Left ventricle myocardium inferior (tissue), 1 donor: ENCODE results near the gene GBA2. TPM values are rescaled to one million over a fixed set of nuclear protein-coding genes. Genes with fewer than 3 reads are reported as not detected.

ENCODE experiments used
- DNase-seq: peaks from one replicate; pipeline ENCODE4 v3.0.0-alpha.2; 2020
- H3K27ac ChIP-seq: fragments of 200-600 bp; replicated peaks from 2 replicates; pipeline ENCODE4 v1.8.0; 2021
- H3K27me3 ChIP-seq: fragments of 200-600 bp; 2 replicates; pipeline ENCODE4 v1.8.0; 2021; ENCODE audit warnings: low read depth
- H3K36me3 ChIP-seq: fragments of 200-600 bp; 2 replicates; pipeline ENCODE4 v1.8.0; 2021
- H3K4me1 ChIP-seq: fragments of 200-600 bp; 2 replicates; pipeline ENCODE4 v1.8.0; 2021
- H3K4me3 ChIP-seq: fragments of 200-600 bp; 2 replicates; pipeline ENCODE4 v1.8.0; 2021; ENCODE audit warnings: mild to moderate bottlenecking, moderate library complexity
- H3K9me3 ChIP-seq: fragments of 200-600 bp; replicated peaks from 2 replicates; pipeline ENCODE4 v1.8.0; 2021
- CTCF ChIP-seq: fragments of 200-600 bp; IDR thresholded peaks from 2 replicates; pipeline ENCODE4 v1.8.0; 2021; ENCODE audit warnings: antibody characterized with exemption, mild to moderate bottlenecking, borderline replicate concordance
- intact Hi-C: fragments of 100-400 bp; cut with micrococcal nuclease; formaldehyde crosslinking; loops from one replicate; pipeline ENCODE4 v1.11.0; 2022
- total RNA-seq: library from RNA; stranded (reverse); fragmentation: NEBNext Ultra II Directional; extraction: Animal tissue kit (Norgen Biotek cat#: 25700); gene quantifications from one replicate; pipeline ENCODE4 v1.2.1, GENCODE V29; 2021
- donor health status: DM: no; HTN: yes; CAD: no; lungs with severe emphysema.

GBA2 gene
- total RNA-seq, 1 donor from 2014 or later = 75.0 TPM

- H3K4me3 ChIP-seq = peak overlapping the region; percentile 74
- DNase-seq = no peak
- no peaks in the 10 kb centered on the region for H3K9me3 ChIP-seq
- H3K4me1 ChIP-seq = peaks cover 30% of the 10 kb centered on the region
- no peak for TF ChIP-seq CTCF
- intact Hi-C loops = no loop called here
- H3K27ac ChIP-seq = peak overlapping the region; percentile 88
- H3K27me3 ChIP-seq = no peaks in the 10 kb centered on the region
- H3K36me3 ChIP-seq = peaks cover 23% of the 10 kb centered on the region
Measured at GRCh38 chr9:35757892-35758275, 8.9 kb upstream of the GBA2 start.

GRCh38 chr9:35757226-35757891 is 8.3 kb upstream of the GBA2 start:
- peak overlapping the region; percentile 88 for H3K27ac ChIP-seq
- peaks cover 27% of the 10 kb centered on the region for H3K36me3 ChIP-seq
- H3K27me3 ChIP-seq = no peaks in the 10 kb centered on the region
- H3K9me3 ChIP-seq = no peaks in the 10 kb centered on the region
- H3K4me3 ChIP-seq = peak overlapping the region; percentile 74
- intact Hi-C loops = no loop called here
- peaks cover 30% of the 10 kb centered on the region for H3K4me1 ChIP-seq
- DNase-seq = peak; percentile 31
- TF ChIP-seq CTCF = no peak

GRCh38 chr9:35756275-35757225 is 7.5 kb upstream of the GBA2 start:
- Histone ChIP-seq H3K36me3 (peaks cover 35% of the 10 kb centered on the region), H3K4me3 (peak overlapping the region; percentile 74), H3K9me3 (no peaks in the 10 kb centered on the region), H3K27ac (peak overlapping the region; percentile 88), H3K4me1 (peaks cover 30% of the 10 kb centered on the region), H3K27me3 (no peaks in the 10 kb centered on the region)
- TF ChIP-seq CTCF = peak; percentile 67
- DNase-seq = peak; percentile 72
- intact Hi-C loops = no loop called here

- no peak for TF ChIP-seq CTCF
- H3K27ac ChIP-seq = no peak overlapping the region
- no peak overlapping the region for H3K4me3 ChIP-seq
- no peaks in the 10 kb centered on the region for H3K27me3 ChIP-seq
- no peak for DNase-seq
- no peaks in the 10 kb centered on the region for H3K9me3 ChIP-seq
- H3K4me1 ChIP-seq = peaks cover 43% of the 10 kb centered on the region
- H3K36me3 ChIP-seq = peaks cover 47% of the 10 kb centered on the region
- intact Hi-C loops = no loop called here
Measured at GRCh38 chr9:35755071-35755470, 6.0 kb upstream of the GBA2 start.

- intact Hi-C loops = no loop called here
- Histone ChIP-seq H3K9me3 (no peaks in the 10 kb centered on the region), H3K4me1 (peaks cover 51% of the 10 kb centered on the region), H3K27me3 (no peaks in the 10 kb centered on the region), H3K36me3 (peaks cover 47% of the 10 kb centered on the region), H3K27ac (no peak within 1 kb of the TSS), H3K4me3 (no peak within 1 kb of the TSS)
- no peak for DNase-seq
- no peak for TF ChIP-seq CTCF
Measured at GRCh38 chr9:35754264-35754663, 5.2 kb upstream of the GBA2 start, which contains the start of gene MSMP. TSS of gene MSMP (minus strand) at chr9:35754276. CDS start at chr9:35754129, 147 bp downstream.
